Breast epithelium (tissue), 3 donors: ENCODE measurements around the gene MEF2D.

Experiments used
- POLR2A ChIP-seq: fragments of 450-650 bp; IDR thresholded peaks from one replicate; pipeline ENCODE4 v1.6.1; 2016; ENCODE audit warnings: antibody characterized with exemption, mild to moderate bottlenecking, moderate library complexity
- TF ChIP-seq, protein P1 (sequence below), 3 donors: fragments of 450-650 bp; IDR thresholded peaks; one replicate each; pipeline ENCODE4 v1.5.1; 2016 to 2017; ENCODE audit warnings: antibody characterized with exemption in 3 of 3, mild to moderate bottlenecking in 3 of 3, moderate library complexity in 3 of 3

DNA sequence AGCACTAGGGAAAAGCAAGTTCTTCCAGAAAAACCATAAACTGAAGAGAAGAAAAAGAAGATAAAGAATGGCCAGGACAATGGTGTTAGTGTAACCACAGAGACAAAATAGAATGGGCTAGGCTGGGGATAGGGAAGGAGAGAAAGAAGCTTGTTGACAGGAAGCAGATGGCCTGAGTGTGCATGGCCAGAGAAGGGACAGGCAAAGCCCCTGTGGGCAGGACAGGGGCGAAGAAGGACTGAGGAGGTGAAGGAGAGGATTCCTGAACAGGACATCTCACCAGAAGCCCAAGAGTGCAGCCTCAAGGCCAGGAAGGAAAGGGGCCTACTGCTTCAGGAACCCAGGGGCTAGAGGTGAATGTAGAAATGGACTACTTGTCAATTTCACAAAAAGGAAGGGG is 42.5 kb upstream of the MEF2D start:
- no peak for TF ChIP-seq POLR2A
- TF ChIP-seq, protein P1, sequence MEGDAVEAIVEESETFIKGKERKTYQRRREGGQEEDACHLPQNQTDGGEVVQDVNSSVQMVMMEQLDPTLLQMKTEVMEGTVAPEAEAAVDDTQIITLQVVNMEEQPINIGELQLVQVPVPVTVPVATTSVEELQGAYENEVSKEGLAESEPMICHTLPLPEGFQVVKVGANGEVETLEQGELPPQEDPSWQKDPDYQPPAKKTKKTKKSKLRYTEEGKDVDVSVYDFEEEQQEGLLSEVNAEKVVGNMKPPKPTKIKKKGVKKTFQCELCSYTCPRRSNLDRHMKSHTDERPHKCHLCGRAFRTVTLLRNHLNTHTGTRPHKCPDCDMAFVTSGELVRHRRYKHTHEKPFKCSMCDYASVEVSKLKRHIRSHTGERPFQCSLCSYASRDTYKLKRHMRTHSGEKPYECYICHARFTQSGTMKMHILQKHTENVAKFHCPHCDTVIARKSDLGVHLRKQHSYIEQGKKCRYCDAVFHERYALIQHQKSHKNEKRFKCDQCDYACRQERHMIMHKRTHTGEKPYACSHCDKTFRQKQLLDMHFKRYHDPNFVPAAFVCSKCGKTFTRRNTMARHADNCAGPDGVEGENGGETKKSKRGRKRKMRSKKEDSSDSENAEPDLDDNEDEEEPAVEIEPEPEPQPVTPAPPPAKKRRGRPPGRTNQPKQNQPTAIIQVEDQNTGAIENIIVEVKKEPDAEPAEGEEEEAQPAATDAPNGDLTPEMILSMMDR (IDR thresholded peaks at IDR 0.05): no peak
